ENCODE measurements around the gene REEP5. TPM values are rescaled to one million over a fixed set of nuclear protein-coding genes. Genes with fewer than 3 reads are reported as not detected.

Gene REEP5
- total RNA-seq, 1 donor from 2014 or later: 62.7 TPM

DNA sequence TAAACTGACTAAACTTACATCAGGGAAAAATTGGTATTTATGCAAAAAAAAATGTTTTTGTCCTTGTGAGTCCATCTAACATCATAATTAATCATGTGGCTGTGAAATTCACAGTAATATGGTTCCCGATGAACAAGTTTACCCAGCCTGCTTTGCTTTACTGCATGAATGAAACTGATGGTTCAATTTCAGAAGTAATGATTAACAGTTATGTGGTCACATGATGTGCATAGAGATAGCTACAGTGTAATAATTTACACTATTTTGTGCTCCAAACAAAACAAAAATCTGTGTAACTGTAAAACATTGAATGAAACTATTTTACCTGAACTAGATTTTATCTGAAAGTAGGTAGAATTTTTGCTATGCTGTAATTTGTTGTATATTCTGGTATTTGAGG is 77.5 kb downstream of the REEP5 start:
- Mint-ChIP-seq H3K4me3 (ENCODE audit: unreplicated experiment) (no peak overlapping the region), H3K4me1 (ENCODE audit: unreplicated experiment) (peaks cover 4% of the 10 kb centered on the region), H3K27me3 (ENCODE audit: unreplicated experiment) (no peaks in the 10 kb centered on the region), H3K36me3 (ENCODE audit: low read depth, unreplicated experiment) (peaks cover 33% of the 10 kb centered on the region), H3K27ac (ENCODE audit: unreplicated experiment) (no peak overlapping the region), H3K9me3 (ENCODE audit: unreplicated experiment) (no peaks in the 10 kb centered on the region)
- no peak for DNase-seq (ENCODE audit: low spot score)
- TF ChIP-seq, protein P1, sequence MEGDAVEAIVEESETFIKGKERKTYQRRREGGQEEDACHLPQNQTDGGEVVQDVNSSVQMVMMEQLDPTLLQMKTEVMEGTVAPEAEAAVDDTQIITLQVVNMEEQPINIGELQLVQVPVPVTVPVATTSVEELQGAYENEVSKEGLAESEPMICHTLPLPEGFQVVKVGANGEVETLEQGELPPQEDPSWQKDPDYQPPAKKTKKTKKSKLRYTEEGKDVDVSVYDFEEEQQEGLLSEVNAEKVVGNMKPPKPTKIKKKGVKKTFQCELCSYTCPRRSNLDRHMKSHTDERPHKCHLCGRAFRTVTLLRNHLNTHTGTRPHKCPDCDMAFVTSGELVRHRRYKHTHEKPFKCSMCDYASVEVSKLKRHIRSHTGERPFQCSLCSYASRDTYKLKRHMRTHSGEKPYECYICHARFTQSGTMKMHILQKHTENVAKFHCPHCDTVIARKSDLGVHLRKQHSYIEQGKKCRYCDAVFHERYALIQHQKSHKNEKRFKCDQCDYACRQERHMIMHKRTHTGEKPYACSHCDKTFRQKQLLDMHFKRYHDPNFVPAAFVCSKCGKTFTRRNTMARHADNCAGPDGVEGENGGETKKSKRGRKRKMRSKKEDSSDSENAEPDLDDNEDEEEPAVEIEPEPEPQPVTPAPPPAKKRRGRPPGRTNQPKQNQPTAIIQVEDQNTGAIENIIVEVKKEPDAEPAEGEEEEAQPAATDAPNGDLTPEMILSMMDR (IDR thresholded peaks at IDR 0.05; ENCODE audit: unreplicated experiment): no peak

DNA sequence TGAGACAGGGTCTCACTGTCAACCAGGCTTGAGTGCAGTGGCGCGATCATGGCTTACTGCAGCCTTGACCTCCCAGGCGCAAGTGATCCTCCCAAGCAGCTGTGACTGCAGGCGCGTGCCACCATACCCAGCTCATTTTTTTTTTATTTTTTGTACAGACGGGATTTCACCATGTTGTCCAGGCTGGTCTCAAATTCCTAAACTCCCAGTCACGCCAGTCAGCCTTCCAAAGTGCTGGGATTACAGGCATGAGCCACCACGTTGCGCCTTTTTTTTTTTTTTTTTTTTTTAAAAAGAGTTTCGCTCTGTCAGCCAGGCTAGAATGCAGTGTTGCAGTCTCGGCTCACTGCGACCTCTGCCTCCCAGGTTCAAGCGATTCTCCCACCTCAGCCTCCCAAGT is 88.1 kb downstream of the REEP5 start:
- no peaks in the 10 kb centered on the region for H3K9me3 Mint-ChIP-seq (ENCODE audit: unreplicated experiment)
- no peaks in the 10 kb centered on the region for H3K4me1 Mint-ChIP-seq (ENCODE audit: unreplicated experiment)
- H3K27ac Mint-ChIP-seq (ENCODE audit: unreplicated experiment): no peak overlapping the region
- no peak for DNase-seq (ENCODE audit: low spot score)
- no peaks in the 10 kb centered on the region for H3K27me3 Mint-ChIP-seq (ENCODE audit: unreplicated experiment)
- peaks cover 44% of the 10 kb centered on the region for H3K36me3 Mint-ChIP-seq (ENCODE audit: low read depth, unreplicated experiment)
- TF ChIP-seq, protein P1 (IDR thresholded peaks at IDR 0.05; ENCODE audit: unreplicated experiment): no peak
- H3K4me3 Mint-ChIP-seq (ENCODE audit: unreplicated experiment): no peak overlapping the region

DNA sequence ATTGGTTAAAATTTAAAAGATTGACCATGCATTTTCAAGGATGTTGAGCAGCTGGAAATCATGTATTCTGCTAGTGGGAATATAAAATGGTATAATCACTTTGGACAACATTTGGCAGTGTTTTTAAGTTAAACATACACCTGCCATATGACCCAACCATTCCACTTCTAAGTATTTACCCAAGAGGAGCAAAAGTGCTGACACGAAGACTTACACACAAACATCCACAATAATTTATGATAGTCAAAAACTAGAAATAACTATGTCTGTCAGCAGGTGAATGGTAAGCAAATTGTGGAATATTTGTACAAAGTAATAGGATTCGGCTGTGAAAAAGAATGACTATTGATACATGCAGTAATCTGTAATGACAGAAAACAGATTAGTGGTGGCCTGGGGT is 91.6 kb downstream of the REEP5 start:
- H3K36me3 Mint-ChIP-seq (ENCODE audit: low read depth, unreplicated experiment): peaks cover 32% of the 10 kb centered on the region
- DNase-seq (ENCODE audit: low spot score): no peak
- TF ChIP-seq, protein P1 (IDR thresholded peaks at IDR 0.05; ENCODE audit: unreplicated experiment): no peak
- peak overlapping the region; percentile 12 for H3K4me3 Mint-ChIP-seq (ENCODE audit: unreplicated experiment)
- peak overlapping the region; percentile 49 for H3K27ac Mint-ChIP-seq (ENCODE audit: unreplicated experiment)
- peaks cover 14% of the 10 kb centered on the region for H3K4me1 Mint-ChIP-seq (ENCODE audit: unreplicated experiment)
- H3K9me3 Mint-ChIP-seq (ENCODE audit: unreplicated experiment): no peaks in the 10 kb centered on the region
- H3K27me3 Mint-ChIP-seq (ENCODE audit: unreplicated experiment): no peaks in the 10 kb centered on the region

Other genes with a start within 250 kb of the REEP5 start
- gene APC, start 184.3 kb downstream of the REEP5 start, total RNA-seq (ENCODE audit: unreplicated experiment): 66.5 TPM
- gene SRP19, start 60.9 kb downstream of the REEP5 start, total RNA-seq (ENCODE audit: unreplicated experiment): 42.7 TPM
- 75.6 TPM for gene DCP2, start 54.6 kb upstream of the REEP5 start, total RNA-seq (ENCODE audit: unreplicated experiment)

Measured in endothelial cell (in vitro differentiated cells).